Stimulated activated CD4-positive, alpha-beta T cell treated with anti-CD3 and anti-CD28 coated beads, Interleukin-12 subunit alpha, Interleukin-12 subunit beta, amount 100 ng/mL, for 24 hours (primary cell): ENCODE measurements around the gene MAP3K4.

Source experiments
- DNase-seq, 2 experiments: peaks; one replicate each; pipeline ENCODE4 v3.0.0-alpha.2; 2020; ENCODE audit warnings: low read depth in 2 of 2

The MAP3K4 gene

DNA sequence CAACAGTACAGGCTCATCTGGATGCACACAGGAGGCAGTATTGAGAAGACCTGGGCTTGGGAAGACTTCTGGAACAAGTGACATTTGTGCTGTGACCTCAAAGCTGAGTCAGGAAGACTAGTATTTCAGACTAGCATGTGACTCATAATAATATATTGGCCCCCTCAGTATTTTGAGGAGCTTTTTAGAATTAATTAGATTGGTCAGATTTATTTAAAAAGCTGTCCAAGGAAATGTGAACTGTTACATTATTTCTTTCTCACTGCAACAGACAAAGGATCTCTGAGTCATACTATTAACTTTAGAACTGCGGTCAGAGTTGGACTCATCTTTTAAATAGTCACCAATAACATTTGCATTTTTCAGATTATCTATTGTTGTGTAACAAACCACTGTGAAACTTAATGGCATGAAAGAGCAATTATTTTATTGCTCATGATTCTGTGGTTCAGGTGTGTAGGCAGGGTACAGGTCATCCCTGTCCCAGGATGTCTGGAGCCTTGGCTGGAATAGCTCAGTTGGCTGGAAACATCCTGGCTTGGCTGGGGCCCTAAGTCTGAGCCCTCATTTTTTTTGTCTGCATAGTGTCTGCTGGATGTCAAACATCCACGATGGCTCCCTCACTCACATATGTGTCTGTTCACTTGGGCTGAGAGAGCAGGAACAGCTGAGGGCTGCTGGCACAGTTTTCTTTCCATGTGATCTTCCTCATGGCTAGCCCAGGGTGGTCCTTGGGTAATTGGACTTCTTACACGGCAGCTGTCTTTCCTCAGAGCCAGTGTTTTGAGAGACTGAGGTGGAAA, 46.9 kb downstream of the MAP3K4 start:
- no peak for DNase-seq

DNA sequence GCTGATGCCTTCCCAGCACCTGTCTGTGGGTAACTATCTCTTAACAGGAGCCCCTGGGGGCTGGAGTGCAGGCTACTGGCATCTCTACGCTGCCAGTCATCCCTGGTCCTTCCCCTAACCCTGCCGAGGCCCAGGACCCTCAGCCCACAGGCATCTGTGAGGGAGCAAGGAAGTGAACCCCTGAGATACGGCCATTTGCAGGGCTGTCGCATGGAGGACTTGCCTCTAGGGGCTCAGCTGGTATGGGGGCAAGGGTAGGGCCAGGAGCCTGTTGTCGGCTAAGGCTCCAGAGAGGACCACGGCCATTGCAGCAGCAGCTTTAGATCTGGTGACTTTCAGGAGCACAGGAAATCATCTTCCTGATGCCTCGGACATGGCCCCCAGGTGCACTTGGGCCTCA, 49.7 kb downstream of the MAP3K4 start:
- DNase-seq = no peak

DNA sequence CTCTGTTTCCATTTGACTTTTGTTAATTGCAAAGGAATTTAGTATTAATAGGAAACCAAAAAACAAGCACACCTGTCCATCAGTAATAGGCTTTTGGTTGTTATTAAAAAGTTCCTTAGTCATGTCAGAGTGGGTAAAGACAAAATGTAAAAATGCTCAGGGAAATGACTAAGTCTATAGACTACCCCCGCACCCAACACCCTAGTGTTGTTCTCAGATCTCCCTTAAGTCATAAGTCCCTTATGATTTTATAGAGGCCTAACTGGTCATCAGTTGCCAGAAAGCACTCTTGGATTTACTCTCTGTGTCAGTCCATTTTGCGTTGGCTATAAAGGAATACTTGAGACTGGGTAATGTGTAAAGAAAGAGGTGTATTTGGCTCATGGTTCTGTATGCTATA, 52.8 kb downstream of the MAP3K4 start:
- no peak for DNase-seq

DNA sequence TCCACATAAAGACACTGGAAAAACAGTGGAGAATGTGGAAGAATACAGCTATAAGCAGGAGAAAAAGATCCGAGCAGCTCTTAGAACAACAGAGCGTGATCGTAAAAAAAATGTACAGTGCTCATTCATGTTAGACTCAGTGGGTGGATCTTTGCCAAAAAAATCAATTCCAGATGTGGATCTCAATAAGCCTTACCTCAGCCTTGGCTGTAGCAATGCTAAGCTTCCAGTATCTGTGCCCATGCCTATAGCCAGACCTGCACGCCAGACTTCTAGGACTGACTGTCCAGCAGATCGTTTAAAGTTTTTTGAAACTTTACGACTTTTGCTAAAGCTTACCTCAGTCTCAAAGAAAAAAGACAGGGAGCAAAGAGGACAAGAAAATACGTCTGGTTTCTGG, 57.1 kb downstream of the MAP3K4 start:
- no peak for DNase-seq

DNA sequence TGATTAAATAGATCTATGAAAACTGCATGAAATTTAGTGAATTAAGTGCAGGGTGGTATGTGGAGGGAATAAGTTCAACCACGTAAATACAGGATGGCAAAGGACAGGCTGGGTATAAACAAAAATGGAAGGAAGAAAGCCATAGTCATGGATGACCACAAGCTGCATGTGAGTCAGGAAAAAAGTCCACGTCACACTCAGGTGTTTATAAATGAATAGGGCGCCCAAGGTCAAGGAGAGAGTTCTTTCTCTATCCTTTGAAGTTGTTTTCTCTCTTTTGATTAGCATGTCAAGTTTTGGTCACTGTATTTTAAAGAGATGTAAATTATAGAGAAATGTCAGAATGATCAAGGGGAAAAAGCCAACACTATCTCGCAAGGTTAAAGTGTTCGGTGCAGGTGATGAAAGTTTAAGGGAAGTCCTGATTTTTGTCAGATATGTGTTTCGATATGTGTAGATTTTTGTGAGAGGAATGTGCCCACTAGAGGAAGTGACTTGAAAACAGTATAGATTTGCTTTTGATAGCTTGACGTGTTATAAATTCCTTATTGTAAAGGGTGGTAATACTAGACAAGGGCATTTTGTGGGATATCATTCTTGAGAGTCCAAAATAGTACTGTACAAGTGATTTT, 58.7 kb downstream of the MAP3K4 start:
- DNase-seq = no peak

DNA sequence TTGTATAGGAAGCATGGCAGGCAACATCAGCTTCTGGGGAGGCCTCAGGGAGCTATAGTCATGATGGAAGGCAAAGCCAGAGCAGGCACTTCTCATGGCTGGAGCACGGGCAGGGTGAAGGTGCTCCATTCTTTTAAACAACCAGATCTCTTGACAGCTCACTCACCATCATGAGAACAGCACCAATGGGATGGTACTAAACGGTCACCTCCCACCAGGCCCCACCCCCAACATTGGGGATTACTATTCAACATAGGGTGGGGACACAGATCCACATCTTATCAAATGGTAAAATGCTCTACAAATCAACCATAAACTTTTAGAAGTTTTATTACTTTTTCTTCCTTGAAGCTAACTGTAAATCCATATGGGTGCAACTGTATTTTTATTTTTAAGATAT, 61.5 kb downstream of the MAP3K4 start:
- DNase-seq = no peak

DNA sequence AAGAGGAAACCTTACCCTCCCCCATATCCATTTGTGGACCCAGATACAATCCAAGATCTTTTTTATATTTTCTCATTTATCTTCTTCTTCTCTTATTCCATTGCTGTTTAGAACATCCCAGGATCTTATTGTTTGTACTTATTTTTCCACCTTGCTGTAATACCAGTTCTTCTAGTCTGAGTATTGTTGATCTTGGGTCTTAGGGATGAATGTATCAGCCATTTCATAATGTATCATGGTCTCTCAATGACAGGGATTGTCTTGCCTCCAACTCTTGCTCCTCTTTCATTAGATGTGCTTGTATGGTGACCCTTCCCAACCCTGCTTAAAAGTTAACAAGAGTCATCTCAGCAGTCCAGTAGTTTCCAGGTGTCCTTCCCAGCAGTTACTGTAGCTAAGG, 63.3 kb downstream of the MAP3K4 start:
- DNase-seq = no peak

DNA sequence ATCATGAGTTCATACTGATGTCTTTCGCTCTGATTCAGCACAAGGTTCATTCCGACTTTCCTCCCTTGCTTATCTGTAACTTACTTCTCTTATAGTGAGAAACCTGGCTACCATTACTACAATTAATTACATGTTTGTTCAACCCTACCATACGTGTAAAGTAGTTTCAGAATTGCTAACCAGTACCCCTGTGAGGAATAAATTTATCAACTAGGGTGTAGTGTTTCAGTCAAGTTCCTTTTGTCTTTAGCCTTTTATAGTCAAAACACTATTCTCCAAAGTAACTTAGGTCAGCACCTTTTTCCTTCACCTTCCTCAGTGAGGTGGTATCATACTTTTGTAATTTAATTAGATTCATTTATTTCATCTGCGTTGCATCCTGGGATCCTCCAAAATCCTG, 64.9 kb downstream of the MAP3K4 start:
- DNase-seq = no peak

DNA sequence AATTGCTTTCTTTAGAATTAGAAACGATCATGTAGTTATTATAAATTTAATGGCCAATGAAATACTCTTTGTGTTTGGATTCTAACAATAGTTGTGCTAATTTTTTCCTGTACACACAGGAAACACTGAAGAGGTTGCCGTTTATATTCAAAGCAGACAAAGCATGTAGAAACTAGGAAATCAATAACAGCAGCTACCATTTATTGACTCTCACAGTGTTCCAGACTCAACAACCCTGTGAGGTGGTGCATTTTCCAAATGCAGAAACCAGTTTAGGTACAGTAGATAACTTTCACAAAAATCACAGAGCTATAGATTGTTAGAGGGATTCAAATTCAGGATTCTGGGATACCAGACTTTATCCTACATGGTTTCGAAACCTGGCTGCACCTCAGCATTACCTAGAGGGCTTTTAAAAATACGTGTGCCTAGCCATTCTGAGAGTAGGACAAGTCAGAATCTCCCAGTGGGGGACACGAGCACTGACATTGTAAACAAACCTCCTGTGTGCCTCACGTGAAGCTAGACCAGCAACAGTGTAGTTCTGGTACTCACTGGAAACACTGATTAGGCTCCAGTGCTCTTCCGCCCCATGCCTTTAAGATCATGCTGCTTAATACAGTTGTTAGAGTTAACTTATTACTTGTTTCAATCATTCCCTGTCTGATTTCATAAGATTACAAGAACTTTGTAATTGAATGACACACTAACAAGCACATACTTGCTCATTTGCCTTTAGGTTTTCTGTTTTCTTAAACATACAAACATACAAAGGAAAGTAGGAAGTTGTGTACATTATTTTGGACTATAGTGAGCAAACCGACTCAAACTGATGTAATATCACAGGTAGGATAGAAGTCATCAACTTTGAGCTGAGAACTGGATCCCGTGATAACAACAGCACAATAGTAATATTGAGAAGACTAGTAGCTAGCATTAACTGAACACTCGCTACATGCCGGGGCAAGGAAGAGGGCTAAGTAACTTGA, 65.8 kb downstream of the MAP3K4 start:
- no peak for DNase-seq

DNA sequence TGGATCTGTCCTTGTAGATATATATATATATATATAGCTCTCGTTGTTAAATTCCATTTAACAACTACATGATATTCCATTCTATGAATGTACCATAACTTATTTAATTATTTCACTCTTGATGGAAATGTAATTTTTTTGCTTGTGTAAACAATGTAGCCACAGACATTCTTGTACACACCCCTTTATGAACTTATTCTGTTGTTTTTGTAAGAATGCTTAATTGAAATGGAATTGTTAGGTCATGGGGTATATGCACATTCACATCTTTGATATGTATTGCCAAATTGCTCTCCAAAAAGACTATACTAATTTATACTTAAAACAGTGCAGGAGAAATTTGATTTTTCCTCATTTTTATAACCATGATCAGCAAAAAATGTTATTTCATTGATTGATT, 67.2 kb downstream of the MAP3K4 start:
- no peak for DNase-seq

DNA sequence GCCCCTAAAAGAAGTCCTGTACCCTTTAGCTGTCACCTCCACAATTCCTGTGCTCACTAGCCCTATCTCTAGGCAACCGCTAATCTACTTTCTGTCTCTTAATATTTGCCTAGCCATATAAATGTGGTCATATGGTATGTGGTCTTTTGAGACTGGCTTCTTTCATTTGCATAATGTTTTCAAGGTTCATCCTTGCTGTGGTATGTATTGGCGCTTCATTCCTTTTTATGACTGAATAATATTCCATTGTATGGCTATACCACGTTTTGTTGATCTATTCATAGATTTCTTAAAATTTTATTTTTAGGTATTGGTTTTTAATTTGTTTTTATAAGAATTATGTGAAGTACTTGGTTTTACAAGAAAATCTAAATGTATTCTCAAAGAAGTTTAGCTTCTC, 70.0 kb downstream of the MAP3K4 start:
- no peak for DNase-seq

DNA sequence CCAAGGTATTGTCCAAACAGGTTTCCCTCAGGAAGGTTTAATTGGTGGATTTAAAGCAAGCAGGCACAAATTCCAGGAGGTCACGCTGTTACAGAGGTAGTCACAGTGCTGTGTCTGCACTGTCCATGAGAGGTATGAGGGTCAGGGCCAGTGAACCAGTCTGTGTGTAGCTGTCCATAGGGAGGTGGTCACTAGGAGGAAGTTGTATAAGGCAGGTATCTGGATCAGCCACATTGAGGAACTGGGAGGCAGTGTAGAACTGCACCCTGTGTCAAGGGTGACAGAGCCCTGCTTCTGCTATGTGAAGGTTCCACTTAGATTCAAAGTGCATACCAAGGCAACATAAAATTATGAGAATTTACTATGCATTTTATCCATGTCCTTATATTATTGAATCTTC, 73.3 kb downstream of the MAP3K4 start:
- no peak for DNase-seq

DNA sequence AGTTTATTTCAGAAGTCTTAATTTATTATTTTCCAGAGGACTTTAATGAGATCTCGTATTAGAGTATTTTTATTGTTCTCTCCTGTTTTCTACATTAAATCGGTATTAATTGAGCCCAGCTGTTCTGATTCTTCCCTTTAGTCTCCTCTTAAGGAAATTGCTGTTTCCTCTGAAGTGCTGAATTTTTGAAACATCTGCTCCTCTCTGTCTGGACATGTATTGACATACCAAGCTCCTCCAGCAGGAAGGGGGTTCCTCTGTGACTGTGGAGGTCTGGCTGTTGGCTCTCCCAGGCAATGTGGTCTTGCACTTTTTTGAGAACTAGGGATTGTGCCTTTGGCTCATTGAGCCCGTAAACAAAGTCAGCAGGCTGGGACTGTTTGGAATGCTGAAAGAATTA, 74.9 kb downstream of the MAP3K4 start:
- no peak for DNase-seq

DNA sequence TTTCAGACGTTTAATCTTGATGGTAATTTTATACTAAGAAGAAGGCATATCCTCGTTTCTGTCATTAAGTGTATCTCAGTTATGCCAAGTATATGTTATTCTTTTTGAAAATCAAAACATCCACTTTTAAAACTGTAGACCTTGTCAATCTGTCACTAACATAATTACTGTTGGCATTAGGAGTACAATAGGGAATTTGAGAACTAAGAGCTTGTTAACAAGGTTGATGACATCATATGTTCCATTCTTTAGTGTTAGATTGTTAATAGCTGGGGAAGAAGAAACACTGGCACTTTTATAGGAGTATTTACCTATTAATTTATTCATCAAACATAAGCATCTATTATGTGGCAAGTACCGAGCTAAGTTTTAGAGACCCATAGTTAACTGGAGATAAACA, 76.2 kb downstream of the MAP3K4 start:
- DNase-seq = no peak

DNA sequence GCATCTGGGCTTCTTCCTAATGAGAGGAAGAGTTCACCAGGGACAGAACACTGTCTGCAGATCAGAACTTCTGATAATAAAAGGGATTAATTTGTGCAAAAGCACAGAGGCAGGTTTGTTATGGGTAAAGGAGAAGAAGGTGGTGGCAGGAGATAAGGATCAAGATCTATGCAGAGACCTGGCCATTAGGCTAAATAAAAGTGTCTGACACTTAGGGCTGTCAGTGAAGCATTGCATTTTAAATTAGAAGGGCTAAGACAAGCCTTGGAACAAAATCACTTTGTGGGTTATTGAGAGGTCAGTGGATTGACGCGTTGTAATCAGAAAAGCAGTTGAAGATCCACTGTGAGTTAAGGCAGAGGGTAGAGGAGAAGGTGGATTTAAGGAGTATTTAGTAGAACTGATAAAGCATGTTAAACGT, 76.8 kb downstream of the MAP3K4 start:
- DNase-seq = no peak

DNA sequence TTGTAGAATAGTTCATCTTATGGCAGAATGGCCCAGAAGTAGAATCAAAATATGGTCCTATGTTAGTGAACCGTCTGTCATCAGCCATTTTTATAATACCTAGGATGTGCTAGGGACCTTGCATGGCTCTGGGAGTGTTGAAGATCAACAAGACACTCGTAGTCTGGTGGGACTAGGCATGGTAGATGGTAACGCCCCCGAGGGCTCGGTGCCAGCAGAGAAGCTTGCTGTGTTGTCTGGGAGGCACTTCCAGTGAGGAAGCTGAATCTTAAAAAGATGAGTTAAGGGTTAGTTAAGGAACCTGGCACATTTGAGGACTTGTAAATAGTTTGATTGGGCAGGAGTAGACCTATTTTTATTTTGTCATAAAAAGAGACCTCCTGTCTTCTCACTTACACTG, 82.4 kb downstream of the MAP3K4 start:
- no peak for DNase-seq

DNA sequence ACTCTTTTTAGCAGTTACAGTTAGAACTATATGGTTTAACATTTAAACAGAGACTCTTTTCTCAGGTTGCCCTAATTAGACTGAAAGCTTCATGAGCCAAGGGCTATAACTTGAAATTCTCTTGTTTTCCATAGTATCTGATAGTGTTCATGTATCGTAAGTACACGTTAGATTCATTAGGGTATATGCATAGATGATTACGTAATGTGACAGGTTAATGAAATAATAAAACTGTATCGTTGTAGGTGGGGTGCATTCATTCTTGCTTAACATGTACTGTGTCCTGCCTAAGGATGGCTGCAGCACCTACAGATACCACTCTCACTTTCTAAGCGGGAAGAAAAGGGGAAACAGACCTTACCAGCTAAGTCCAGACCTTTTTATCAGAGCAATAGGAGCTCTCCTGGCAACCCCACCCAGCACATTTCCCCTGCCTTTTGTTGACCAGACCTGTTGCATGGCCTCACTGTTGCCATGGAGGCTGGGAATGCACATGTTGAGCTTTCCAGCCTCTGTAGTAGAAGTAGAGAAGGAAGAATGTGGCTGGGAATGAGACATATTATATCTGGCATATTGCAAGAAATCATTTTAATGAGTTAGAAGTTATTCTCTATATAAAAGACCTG, 83.0 kb downstream of the MAP3K4 start:
- DNase-seq = no peak

DNA sequence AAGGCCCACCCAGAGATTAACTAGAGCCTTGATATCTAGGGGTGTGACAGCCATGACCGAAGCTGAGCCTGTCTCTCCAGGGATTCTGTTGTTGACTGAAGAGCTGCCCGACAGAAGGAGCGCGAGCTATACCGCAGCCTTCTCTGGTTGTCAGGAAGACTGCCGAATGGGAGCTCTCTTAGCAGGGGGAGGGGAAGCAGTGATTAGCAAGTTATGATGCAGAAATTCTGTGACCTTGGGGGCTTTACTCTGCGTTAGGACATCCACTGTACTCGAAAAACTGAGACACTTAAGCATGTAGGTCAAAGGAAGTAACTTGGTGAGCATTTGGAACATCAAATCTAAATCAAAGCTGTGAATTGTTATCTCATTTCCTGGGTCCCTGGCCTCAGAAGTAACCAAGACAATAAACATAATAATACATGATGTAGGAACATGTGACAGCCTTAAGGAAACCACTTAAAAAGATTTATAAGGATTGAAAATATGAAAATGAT, 84.7 kb downstream of the MAP3K4 start:
- no peak for DNase-seq

DNA sequence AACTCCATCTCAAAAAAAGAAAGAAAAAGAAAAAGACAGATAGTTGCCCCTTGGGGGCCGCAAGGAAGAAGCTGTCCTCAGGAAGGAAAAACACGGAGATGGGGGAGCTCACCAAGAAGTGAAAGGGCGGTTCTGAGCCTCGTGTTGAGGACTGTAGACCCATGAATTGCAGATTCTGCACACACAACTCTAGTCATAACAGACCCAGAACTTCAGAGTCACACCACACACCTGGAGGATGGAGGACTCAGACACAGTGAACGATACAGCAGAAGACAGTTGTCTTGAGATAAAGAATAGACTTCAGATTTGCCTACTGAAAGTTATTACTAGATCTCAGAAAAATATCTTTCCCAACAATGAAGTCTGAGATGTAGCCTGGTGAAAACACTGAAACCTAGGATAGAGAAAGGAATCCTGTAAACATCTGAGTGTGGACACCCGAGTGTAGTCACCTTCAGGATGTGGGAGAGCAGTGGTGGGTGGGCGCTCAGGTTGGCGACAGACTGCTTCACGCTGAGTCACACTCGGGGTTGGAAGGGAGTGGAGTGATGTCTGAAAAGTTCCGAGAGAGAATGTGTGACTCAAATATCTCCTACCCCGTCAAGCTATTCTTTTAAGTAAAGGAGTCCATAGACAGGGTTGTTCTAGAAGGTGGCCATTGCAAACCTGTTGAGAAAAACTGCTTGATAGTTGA, 88.1 kb downstream of the MAP3K4 start:
- peak; percentile 24 to 46 for DNase-seq

DNA sequence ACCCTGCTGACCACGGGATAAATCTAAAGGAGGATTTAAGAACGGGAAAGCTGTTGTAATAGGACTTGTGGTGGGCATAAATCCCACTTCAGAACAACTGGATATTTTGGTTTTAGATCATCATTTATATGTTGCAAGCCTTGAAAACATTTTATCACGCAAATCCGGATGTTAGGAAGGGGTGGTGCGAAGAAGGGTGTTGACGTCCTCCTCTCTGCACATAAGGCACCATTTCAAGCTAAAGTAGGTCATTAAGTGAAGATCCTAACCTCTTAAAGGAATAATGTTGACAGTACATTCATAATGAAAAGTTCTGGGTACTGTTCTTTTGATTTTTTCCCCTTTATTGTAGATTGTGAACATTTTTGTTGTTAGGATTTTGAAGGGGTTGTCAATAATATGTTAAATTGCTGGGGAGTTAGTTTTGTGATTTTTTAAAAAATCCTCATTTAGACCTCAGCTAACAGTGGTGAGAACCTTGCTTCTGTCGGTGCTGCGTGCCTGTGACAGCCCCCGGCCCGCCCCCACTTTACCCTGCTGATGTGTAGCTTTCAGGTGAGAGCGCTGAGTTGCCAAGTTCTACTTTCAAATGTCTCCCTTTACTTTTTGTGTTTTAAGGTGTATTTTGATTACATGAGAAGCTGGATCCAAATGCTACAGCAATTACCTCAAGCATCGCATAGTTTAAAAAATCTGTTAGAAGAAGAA, 88.8 kb downstream of the MAP3K4 start:
- DNase-seq = no peak

DNA sequence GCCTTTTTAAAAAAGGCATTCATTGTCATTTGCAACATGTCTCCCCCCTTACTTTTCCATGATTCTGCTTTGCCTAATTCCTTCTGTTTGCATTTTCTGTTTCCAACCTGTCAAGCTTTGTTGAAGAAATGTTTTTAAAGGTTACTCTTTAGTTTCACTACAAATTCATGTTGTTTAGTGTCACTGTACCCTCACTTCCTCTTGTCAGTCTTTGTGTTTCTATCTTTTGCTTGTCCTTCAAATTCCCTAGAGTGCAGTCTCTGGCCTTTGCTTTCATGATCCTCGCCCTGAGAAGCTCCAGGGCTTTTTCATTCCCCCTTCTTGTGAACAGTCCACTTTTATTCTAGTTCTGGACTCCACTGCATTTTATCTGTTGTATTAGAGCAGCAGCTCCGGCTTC, 90.6 kb downstream of the MAP3K4 start:
- DNase-seq = no peak
